HG03354 (cell line): ENCODE data around the gene COPA.

Experiments used
- ATAC-seq: cut with Tn5 transposase; IDR thresholded peaks from one replicate; pipeline ENCODE4 v1.9.1; 2021; ENCODE audit warnings: mild to moderate bottlenecking; ENCODE audit not compliant: unreplicated experiment, poor library complexity, severe bottlenecking

Gene COPA

GRCh38 chr1:160284220-160284781, 58.7 kb downstream of the COPA start:
- peak; percentile 9 for ATAC-seq

- no peak for ATAC-seq
These were observed 60.2 kb downstream of the COPA start for GRCh38 chr1:160282807-160283206.

GRCh38 chr1:160277987-160278386, 65.1 kb downstream of the COPA start:
- no peak for ATAC-seq

GRCh38 chr1:160277330-160277729, 65.7 kb downstream of the COPA start:
- no peak for ATAC-seq

- no peak for ATAC-seq
These were observed 72.0 kb downstream of the COPA start for GRCh38 chr1:160271025-160271424.

- ATAC-seq: no peak
These were observed 75.6 kb downstream of the COPA start for GRCh38 chr1:160267284-160267991.

- no peak for ATAC-seq
These were observed 78.2 kb downstream of the COPA start for GRCh38 chr1:160264795-160265307.

- peak; percentile 88 for ATAC-seq
These were observed 80.9 kb downstream of the COPA start, which contains the start of gene DCAF8 for GRCh38 chr1:160261893-160262794. Gene DCAF8, minus strand, starts transcription at chr1:160262549. Its CDS starts 18,541 bp downstream, at chr1:160244008.

GRCh38 chr1:160261556-160261892, 81.5 kb downstream of the COPA start:
- ATAC-seq: peak; percentile 42

- ATAC-seq: no peak
These were observed 82.4 kb downstream of the COPA start for GRCh38 chr1:160260406-160261382.

- ATAC-seq: no peak
These were observed 84.8 kb downstream of the COPA start for GRCh38 chr1:160258177-160258798.

GRCh38 chr1:160257411-160258015, 85.5 kb downstream of the COPA start:
- no peak for ATAC-seq

- ATAC-seq: no peak
These were observed 86.5 kb downstream of the COPA start for GRCh38 chr1:160256396-160257046.

- ATAC-seq: no peak
These were observed 87.2 kb downstream of the COPA start for GRCh38 chr1:160255781-160256300.

GRCh38 chr1:160251687-160252526, 91.1 kb downstream of the COPA start:
- ATAC-seq: peak; percentile 83

- ATAC-seq: no peak
These were observed 92.0 kb downstream of the COPA start for GRCh38 chr1:160251011-160251410.

- no peak for ATAC-seq
These were observed 96.0 kb downstream of the COPA start for GRCh38 chr1:160247053-160247452.
